ENCODE data around the gene GRM8.

The GRM8 gene

GRCh38 chr7:126501617-126502016 lies 751.1 kb downstream of the GRM8 start:
- DNase-seq (ENCODE audit: low read depth), result no peak

DNA sequence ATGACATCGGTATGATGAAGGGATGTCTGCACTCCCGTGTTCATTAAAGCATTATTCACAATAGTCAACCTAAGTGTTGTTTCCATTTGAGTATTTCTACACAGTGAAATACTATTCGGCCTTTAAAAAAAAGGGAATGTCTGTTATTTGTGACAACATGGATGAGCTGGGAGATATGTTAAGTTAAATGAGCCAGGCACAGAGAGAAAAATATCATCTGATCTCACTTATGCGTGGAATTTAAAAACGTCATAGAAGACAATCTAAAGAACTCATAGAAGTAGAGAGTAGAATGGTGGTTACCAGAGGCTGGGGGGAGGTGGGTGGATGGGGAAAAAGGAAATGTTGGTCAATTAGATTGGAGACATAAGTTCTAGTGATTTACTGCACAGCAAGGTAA lies 753.3 kb downstream of the GRM8 start:
- DNase-seq (ENCODE audit: low read depth), result no peak

GRCh38 chr7:126495733-126496132 lies 757.0 kb downstream of the GRM8 start:
- no peak for DNase-seq (ENCODE audit: low read depth)

DNA sequence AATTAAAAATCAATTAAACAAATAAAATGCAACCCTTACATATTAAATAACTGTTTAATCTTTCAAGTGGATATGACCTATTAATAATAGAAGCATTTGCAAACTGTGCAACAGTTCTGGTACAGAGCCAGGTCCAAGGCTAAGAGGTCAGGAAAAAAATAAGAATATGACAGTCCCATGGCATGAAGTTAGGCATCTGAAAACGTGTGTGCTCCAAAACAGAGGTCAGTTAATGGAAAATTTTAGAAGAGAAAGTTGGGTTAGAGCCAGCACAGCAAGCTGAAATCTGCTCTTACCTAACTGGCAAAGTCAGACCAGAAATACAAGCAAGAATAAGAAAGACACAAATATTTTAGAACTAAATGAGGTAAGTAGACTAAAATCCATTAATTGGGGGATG lies 757.7 kb downstream of the GRM8 start:
- DNase-seq (ENCODE audit: low read depth), result no peak

- DNase-seq (ENCODE audit: low read depth), result no peak
Observed at GRCh38 chr7:126493801-126494200, 758.9 kb downstream of the GRM8 start.

GRCh38 chr7:126489874-126490273 lies 762.9 kb downstream of the GRM8 start:
- DNase-seq (ENCODE audit: low read depth), result no peak

- DNase-seq (ENCODE audit: low read depth), result no peak
Observed at GRCh38 chr7:126487728-126488442, 764.9 kb downstream of the GRM8 start.

- DNase-seq (ENCODE audit: low read depth), result no peak
Observed at GRCh38 chr7:126486806-126487205, 765.9 kb downstream of the GRM8 start.

GRCh38 chr7:126485791-126486190 lies 767.0 kb downstream of the GRM8 start:
- no peak for DNase-seq (ENCODE audit: low read depth)

GRCh38 chr7:126483972-126484371 lies 768.8 kb downstream of the GRM8 start:
- DNase-seq (ENCODE audit: low read depth), result no peak

DNA sequence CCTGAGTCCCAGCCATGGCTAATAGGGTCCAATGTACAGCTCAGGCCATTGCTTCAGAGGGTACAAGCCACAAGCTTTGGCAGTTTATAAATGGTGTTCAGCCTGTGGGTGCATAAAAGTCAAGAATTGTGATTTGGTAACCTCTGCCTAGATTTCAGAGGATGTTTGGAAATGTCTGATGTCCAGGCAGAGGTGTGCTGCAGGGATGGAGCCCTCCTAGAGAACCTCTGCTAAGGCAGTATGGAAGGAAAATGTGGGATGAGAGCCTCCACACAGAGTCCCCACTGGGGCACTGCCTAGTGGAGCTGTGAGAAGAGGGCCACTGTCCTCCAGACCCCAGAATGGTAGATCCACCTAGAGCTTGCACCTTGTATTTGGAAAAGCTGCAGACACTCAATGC lies 779.9 kb downstream of the GRM8 start:
- DNase-seq (ENCODE audit: low read depth), result no peak

DNA sequence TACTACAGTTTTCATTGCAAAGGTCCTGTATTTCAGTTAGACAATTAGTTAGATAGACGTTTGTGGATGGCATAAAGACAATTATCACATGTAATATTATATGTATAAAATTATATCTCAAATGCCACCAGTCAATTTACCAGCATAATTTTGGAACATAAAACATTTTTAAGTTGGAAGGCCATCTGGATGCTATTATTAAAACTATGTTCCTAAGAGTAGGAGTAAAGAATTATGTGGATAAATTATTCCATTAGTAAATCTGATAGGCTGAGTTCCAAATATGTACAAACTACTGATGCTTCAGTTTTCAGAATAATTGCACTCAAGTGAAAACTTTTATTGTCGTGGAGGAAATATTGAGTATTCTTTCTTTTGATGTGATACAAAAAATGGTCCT lies 790.3 kb downstream of the GRM8 start:
- DNase-seq (ENCODE audit: low read depth), result no peak

DNA sequence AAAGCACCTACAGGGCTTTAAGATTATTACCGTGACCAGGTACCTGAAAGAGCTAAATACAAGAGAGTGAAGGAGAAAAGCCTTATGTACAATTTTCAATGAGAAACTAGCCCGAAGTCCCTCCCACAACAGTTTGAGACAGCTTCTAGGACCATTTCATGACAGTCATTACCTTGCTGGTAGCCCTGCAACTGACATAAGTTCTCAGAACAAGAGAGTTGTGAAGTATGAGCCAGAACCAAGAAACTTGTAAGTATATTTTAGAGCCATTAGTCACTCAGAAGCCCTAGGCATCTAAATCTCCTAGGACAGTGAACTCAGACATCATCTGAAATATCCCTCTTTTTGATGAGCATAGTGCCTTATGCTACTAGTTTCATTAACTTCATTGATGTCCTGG lies 792.1 kb downstream of the GRM8 start:
- DNase-seq (ENCODE audit: low read depth), result no peak

- no peak for DNase-seq (ENCODE audit: low read depth)
Observed at GRCh38 chr7:126453104-126453503, 799.6 kb downstream of the GRM8 start.

DNA sequence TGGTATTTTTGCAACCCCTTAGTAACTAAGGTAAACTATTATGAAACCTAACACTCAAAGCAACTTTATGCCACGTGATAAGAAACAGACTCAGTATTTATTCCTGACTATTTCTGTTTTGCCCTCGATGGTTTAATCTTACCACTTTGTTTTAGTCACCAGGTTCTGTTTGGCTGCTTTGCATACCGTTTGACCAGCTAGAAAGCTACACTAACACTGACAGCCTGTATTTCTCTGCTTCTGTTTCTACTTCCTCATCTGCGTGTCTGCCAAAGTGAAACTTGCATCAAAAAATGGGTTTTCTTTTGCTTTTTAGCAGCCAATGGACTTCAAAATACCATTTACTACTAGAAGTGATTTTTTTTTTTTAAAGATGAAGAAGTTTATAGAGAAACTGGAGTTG lies 802.5 kb downstream of the GRM8 start:
- no peak for DNase-seq (ENCODE audit: low read depth)

- no peak for DNase-seq (ENCODE audit: low read depth)
Observed at GRCh38 chr7:126449611-126450268, 803.0 kb downstream of the GRM8 start.

- no peak for DNase-seq (ENCODE audit: low read depth)
Observed at GRCh38 chr7:126447984-126448383, 804.8 kb downstream of the GRM8 start.

DNA sequence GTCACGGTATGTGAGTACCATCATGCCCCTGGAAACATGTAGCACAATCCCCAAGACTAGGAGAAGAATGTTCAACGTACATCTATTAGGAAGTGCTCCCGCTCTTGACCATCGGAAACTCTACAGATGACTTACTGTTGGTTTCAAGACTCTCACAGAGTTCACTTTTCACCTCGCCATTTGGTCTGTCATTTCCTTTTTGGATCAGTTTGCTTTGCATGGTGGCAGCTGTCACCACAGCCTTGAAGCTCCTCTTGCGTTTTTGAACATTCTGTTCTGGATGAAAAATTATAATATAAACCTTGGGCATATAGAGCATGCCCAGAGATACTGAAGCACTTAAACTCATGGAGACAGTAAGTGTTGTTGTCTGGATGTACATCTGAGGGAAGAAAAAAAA lies 806.8 kb downstream of the GRM8 start:
- no peak for DNase-seq (ENCODE audit: low read depth)

DNA sequence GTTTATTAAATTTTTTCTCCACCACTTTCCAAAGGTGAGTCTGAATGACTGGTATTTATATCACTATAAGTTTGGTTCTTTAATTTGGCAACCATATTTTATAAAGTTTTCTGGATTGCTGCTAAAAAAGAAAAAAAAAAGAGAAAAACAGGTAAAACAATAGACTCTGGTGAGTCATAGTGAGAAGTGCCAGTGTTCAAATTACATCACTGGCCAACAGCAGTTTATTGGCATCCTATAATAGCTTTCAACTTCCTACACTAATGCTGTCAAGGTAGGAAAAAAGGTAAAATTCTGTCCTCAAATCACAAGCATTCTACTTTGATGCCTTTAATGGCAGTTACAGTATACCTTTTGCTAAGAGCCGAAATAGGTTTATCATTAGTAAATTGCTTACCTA lies 808.8 kb downstream of the GRM8 start:
- no peak for DNase-seq (ENCODE audit: low read depth)

DNA sequence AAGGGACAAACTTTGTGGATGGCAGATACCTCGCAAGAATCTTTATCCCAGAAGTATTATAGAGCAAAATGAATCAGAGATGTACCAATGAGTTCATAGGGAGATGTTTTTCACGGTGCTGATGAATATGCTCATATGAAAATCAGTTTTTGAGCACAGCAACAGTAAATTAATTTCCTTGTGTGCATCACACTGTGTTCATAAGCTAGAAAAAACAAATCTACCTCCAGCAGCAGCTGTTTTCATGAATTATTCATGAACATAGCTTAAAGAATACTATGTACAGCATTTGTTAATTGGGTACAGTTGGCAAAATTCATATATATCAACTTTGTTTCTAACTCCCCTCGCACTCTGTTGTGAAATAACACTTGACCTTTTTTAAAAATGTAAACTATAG lies 809.8 kb downstream of the GRM8 start:
- no peak for DNase-seq (ENCODE audit: low read depth)

GRCh38 chr7:126441745-126442144 lies 811.0 kb downstream of the GRM8 start:
- DNase-seq (ENCODE audit: low read depth), result no peak

GRCh38 chr7:126440542-126440941 lies 812.2 kb downstream of the GRM8 start:
- DNase-seq (ENCODE audit: low read depth), result no peak

- DNase-seq (ENCODE audit: low read depth), result no peak
Observed at GRCh38 chr7:126436213-126436868, 816.4 kb downstream of the GRM8 start.

All from activated T-cell treated with anti-CD3 and anti-CD28 coated beads for 48 hours (primary cell).